HCT116 (cell line): ENCODE measurements around the gene DNAH7. TPM values are rescaled to one million over a fixed set of nuclear protein-coding genes. Genes with fewer than 3 reads are reported as not detected.

Experiments used
- ATAC-seq: fragments of 200-7000 bp; cut with Tn5 transposase; 2 replicates; pipeline ENCODE4 v1.9.1; 2020; ENCODE audit warnings: mild to moderate bottlenecking, moderate library complexity
- BruUV-seq: library from RNA; stranded (reverse); fragments of 400-500 nt; replicated peaks from 2 replicates; lab custom pipeline; 2021; lab: Mats Ljungman, UMichigan
- CTCF ChIA-PET: fragments of 300-600 bp; sonication (Branson Sonifier 250); formaldehyde crosslinking; loops from one replicate; lab custom pipeline; 2021; ENCODE audit warnings: antibody characterized with exemption; lab: Charles Lee
- POLR2A ChIA-PET: fragments of 300-600, 350-600 bp; sonication (Branson Sonifier 250); formaldehyde crosslinking; loops from one replicate; lab custom pipeline; 2021; ENCODE audit warnings: antibody characterized with exemption; lab: Charles Lee
- RAD21 ChIA-PET, 2 experiments: fragments of 300-600 bp; sonication (Branson Sonifier 250); formaldehyde crosslinking; loops; one replicate each; lab custom pipeline; 2023; ENCODE audit warnings: low total read pairs in 2 of 2; ENCODE audit not compliant: uncharacterized antibody in 2 of 2, unreplicated experiment in 2 of 2, low non-redundant PET in 1 of 2; lab: Charles Lee
- DNase-seq: peaks from one replicate; pipeline ENCODE4 v3.0.0-alpha.2; 2010; ENCODE audit warnings: low read depth, low spot score
- H2AFZ ChIP-seq: fragments of 200-600 bp; shearing (Covaris generic), sonication (generic); 2 replicates; pipeline ENCODE4 v1.6.1; 2017; ENCODE audit warnings: low read depth, mixed run types, mixed read lengths, antibody characterized with exemption, low read length; ENCODE audit not compliant: poor library complexity, severe bottlenecking
- H3K27ac ChIP-seq: 2 replicates; pipeline ENCODE4 v1.5.1; 2012; ENCODE audit warnings: low read depth, low read length
- H3K27me3 ChIP-seq: fragments of 200-600 bp; sonication (generic); 2 replicates; pipeline ENCODE4 v1.6.1; 2016; ENCODE audit warnings: mixed run types, low read length, mixed read lengths; ENCODE audit not compliant: insufficient read depth
- H3K36me3 ChIP-seq, 2 experiments: fragments of 200-500 bp in 1 of 2; fragments of 200-600 bp in 1 of 2; sonication (Bioruptor generic) in 1 of 2; sonication (generic) in 1 of 2; 2 replicates each; pipeline versions ENCODE4 v1.5.1 to v1.6.1; 2014 to 2016; ENCODE audit warnings: low read length in 2 of 2, inconsistent platforms in 1 of 2, mixed read lengths in 1 of 2, mixed run types in 1 of 2; ENCODE audit not compliant: insufficient read depth in 2 of 2, control insufficient read depth in 1 of 2
- H3K4me1 ChIP-seq, 2 experiments: fragments of 200-600 bp in 1 of 2; sonication (generic) in 1 of 2; 2 replicates each; pipeline versions ENCODE4 v1.5.1 to v1.6.1; 2012 to 2017; ENCODE audit warnings: low read length in 2 of 2, inconsistent platforms in 1 of 2, mild to moderate bottlenecking in 1 of 2, mixed read lengths in 1 of 2, mixed run types in 1 of 2, moderate library complexity in 1 of 2; ENCODE audit not compliant: insufficient read depth in 2 of 2, control insufficient read depth in 1 of 2
- H3K4me2 ChIP-seq: fragments of 200-600 bp; sonication (generic); 2 replicates; pipeline ENCODE4 v1.6.1; 2017; ENCODE audit warnings: mixed run types, low read length, mixed read lengths
- H3K4me3 ChIP-seq, 2 experiments: fragments of 200-600 bp in 1 of 2; sonication (generic) in 1 of 2; replicated peaks in 1 of 2; 2 replicates each; pipeline ENCODE4 v1.5.1; 2011 to 2016; ENCODE audit warnings: low read length in 2 of 2, control low read depth in 1 of 2, low read depth in 1 of 2, mild to moderate bottlenecking in 1 of 2, mixed read lengths in 1 of 2, mixed run types in 1 of 2
- H3K79me2 ChIP-seq: fragments of 200-600 bp; sonication (generic); 2 replicates; pipeline ENCODE4 v1.6.1; 2017; ENCODE audit warnings: mild to moderate bottlenecking, mixed run types, low read length, moderate library complexity, mixed read lengths; ENCODE audit not compliant: insufficient read depth
- H3K9ac ChIP-seq: fragments of 200-600 bp; sonication (generic); 2 replicates; pipeline ENCODE4 v1.6.1; 2016; ENCODE audit warnings: low read length, mixed read lengths
- H3K9me2 ChIP-seq: fragments of 200-600 bp; sonication (generic), shearing (Covaris generic); 2 replicates; pipeline ENCODE4 v1.6.1; 2017; ENCODE audit warnings: mixed run types, mild to moderate bottlenecking, moderate library complexity; ENCODE audit not compliant: insufficient read depth
- H3K9me3 ChIP-seq, 2 experiments: fragments of 200-500 bp in 1 of 2; fragments of 200-600 bp in 1 of 2; sonication (Bioruptor generic) in 1 of 2; sonication (generic) in 1 of 2; 2 replicates each; pipeline ENCODE4 v1.6.1; 2014 to 2017; ENCODE audit warnings: low read length in 2 of 2, mixed read lengths in 2 of 2, inconsistent platforms in 1 of 2, low read depth in 1 of 2, mild to moderate bottlenecking in 1 of 2, mixed run types in 1 of 2, moderate library complexity in 1 of 2; ENCODE audit not compliant: control insufficient read depth in 1 of 2, insufficient read depth in 1 of 2
- H4K20me1 ChIP-seq: fragments of 200-600 bp; sonication (generic), shearing (Covaris generic); 2 replicates; pipeline ENCODE4 v1.6.1; 2017; ENCODE audit warnings: mixed run types, mild to moderate bottlenecking, moderate library complexity; ENCODE audit not compliant: insufficient read depth
- ATF3 ChIP-seq: IDR thresholded peaks from 2 replicates; pipeline ENCODE4 v1.6.1; 2012
- EZH2phosphoT487 ChIP-seq: fragments of 200-600 bp; IDR thresholded peaks from 2 replicates; pipeline ENCODE4 v1.6.1; 2018; ENCODE audit warnings: antibody characterized with exemption, borderline replicate concordance
- TCF7L2 ChIP-seq: IDR thresholded peaks from 2 replicates; pipeline ENCODE4 v1.7.0; 2011; ENCODE audit warnings: borderline replicate concordance, inconsistent platforms; ENCODE audit not compliant: insufficient read depth, insufficient read length; ENCODE audit errors: extremely low read depth
- ZFX ChIP-seq: fragments of 450-650 bp; IDR thresholded peaks from 2 replicates; pipeline ENCODE4 v1.6.1; 2017
- intact Hi-C: fragments of 100-400 bp; cut with micrococcal nuclease; formaldehyde crosslinking; loops from 2 replicates; pipeline ENCODE4 v1.10.0; 2022
- total RNA-seq: library from RNA; stranded (reverse); gene quantifications from one replicate; pipeline ENCODE4 v1.2.1, GENCODE V29; 2021; ENCODE audit not compliant: unreplicated experiment
- TF ChIP-seq, protein P1 (sequence below), 3 experiments: fragments of 200-600 bp in 1 of 3; sonication (generic) in 1 of 3; IDR thresholded peaks in 2 of 3; conservative IDR thresholded peaks in 1 of 3; 2 replicates each; pipeline ENCODE4 v1.5.1; 2012 to 2017; ENCODE audit warnings: low read depth in 2 of 3, low read length in 2 of 3, antibody characterized with exemption in 1 of 3, borderline replicate concordance in 1 of 3, control low read depth in 1 of 3, mild to moderate bottlenecking in 1 of 3, mixed read lengths in 1 of 3, mixed run types in 1 of 3, moderate library complexity in 1 of 3; ENCODE audit not compliant: insufficient read depth in 1 of 3
- TF ChIP-seq, protein P2 (sequence below): IDR thresholded peaks from 2 replicates; pipeline ENCODE4 v1.6.1; 2012
- TF ChIP-seq, protein P3 (sequence below): IDR thresholded peaks from 2 replicates; pipeline ENCODE4 v1.6.1; 2012; ENCODE audit warnings: low read depth

DNAH7 gene
- total RNA-seq, 1 experiment from 2014 or later = not detected

DNA sequence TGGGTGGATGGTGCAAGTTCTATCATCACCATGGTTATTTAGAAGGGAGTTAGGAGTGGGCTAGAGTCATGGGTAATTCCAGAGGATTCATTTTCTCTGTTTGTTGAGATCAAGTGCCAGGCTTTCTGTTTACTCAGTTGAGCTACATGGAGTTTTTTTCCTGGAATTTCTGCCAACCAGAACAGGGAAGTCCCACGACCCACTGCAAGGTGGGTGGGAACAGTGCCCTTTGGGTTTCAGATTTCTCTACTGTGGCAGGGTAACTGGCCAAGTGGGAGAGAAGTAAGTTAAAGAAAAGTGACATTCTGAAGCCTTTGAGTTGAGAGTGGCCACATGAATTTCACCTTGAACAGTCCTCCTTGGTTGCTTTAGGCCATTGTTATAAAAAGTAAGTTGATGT is 272.8 kb downstream of the DNAH7 start:
- Histone ChIP-seq H3K4me3 (no peak overlapping the region), H3K27me3 (no peaks in the 10 kb centered on the region), H3K9me3 (no peaks in the 10 kb centered on the region), H3K79me2 (no peaks in the 10 kb centered on the region), H3K9me2 (no peaks in the 10 kb centered on the region), H3K9ac (no peak overlapping the region), H3K36me3 (no peaks in the 10 kb centered on the region), H3K4me2 (no peak overlapping the region), H3K4me1 (no peaks in the 10 kb centered on the region), H2AFZ (no peak overlapping the region), H3K27ac (no peak overlapping the region), H4K20me1 (no peaks in the 10 kb centered on the region)
- BruUV-seq = no TSS peak
- no peak for TF ChIP-seq TCF7L2
- TF ChIP-seq ATF3 = no peak
- TF ChIP-seq ZFX = no peak
- TF ChIP-seq, protein P1, sequence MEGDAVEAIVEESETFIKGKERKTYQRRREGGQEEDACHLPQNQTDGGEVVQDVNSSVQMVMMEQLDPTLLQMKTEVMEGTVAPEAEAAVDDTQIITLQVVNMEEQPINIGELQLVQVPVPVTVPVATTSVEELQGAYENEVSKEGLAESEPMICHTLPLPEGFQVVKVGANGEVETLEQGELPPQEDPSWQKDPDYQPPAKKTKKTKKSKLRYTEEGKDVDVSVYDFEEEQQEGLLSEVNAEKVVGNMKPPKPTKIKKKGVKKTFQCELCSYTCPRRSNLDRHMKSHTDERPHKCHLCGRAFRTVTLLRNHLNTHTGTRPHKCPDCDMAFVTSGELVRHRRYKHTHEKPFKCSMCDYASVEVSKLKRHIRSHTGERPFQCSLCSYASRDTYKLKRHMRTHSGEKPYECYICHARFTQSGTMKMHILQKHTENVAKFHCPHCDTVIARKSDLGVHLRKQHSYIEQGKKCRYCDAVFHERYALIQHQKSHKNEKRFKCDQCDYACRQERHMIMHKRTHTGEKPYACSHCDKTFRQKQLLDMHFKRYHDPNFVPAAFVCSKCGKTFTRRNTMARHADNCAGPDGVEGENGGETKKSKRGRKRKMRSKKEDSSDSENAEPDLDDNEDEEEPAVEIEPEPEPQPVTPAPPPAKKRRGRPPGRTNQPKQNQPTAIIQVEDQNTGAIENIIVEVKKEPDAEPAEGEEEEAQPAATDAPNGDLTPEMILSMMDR (IDR thresholded peaks at IDR 0.05 in 2 of 3, conservative IDR thresholded peaks at IDR 0.05 in 1 of 3; ENCODE audit: borderline replicate concordance in 1 of 3, insufficient read depth in 1 of 3, low read depth in 2 of 3, low read length in 2 of 3) = no peak
- no peak for TF ChIP-seq EZH2phosphoT487
- TF ChIP-seq, protein P2, sequence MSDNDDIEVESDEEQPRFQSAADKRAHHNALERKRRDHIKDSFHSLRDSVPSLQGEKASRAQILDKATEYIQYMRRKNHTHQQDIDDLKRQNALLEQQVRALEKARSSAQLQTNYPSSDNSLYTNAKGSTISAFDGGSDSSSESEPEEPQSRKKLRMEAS = no peak
- TF ChIP-seq, protein P3, sequence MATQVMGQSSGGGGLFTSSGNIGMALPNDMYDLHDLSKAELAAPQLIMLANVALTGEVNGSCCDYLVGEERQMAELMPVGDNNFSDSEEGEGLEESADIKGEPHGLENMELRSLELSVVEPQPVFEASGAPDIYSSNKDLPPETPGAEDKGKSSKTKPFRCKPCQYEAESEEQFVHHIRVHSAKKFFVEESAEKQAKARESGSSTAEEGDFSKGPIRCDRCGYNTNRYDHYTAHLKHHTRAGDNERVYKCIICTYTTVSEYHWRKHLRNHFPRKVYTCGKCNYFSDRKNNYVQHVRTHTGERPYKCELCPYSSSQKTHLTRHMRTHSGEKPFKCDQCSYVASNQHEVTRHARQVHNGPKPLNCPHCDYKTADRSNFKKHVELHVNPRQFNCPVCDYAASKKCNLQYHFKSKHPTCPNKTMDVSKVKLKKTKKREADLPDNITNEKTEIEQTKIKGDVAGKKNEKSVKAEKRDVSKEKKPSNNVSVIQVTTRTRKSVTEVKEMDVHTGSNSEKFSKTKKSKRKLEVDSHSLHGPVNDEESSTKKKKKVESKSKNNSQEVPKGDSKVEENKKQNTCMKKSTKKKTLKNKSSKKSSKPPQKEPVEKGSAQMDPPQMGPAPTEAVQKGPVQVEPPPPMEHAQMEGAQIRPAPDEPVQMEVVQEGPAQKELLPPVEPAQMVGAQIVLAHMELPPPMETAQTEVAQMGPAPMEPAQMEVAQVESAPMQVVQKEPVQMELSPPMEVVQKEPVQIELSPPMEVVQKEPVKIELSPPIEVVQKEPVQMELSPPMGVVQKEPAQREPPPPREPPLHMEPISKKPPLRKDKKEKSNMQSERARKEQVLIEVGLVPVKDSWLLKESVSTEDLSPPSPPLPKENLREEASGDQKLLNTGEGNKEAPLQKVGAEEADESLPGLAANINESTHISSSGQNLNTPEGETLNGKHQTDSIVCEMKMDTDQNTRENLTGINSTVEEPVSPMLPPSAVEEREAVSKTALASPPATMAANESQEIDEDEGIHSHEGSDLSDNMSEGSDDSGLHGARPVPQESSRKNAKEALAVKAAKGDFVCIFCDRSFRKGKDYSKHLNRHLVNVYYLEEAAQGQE = no peak
- intact Hi-C loops = no loop called here
- ChIA-PET POLR2A (no interaction called here), CTCF (no interaction called here), RAD21 (no interaction called here)
- ATAC-seq (no peak), DNase-seq (no peak)
